ENCODE results near the gene SLIT3. TPM values are rescaled to one million over a fixed set of nuclear protein-coding genes. Genes with fewer than 3 reads are reported as not detected.

SLIT3 gene
- total and polyA plus RNA-seq, 2 donors (not counting 3 experiments of a cell fraction or from before 2014, with no cell fraction given): 0.90 to 1.0 TPM

GRCh38 chr5:169290895-169291294 is 10.0 kb downstream of the SLIT3 start:
- FAIRE-seq: no peak

More at GRCh38 chr5:169290895-169291294, 10.0 kb downstream of the SLIT3 start:
- Histone ChIP-seq H3K36me3 (ENCODE audit: control insufficient read depth in 2 of 2, extremely low read depth in 1 of 2, insufficient read depth in 2 of 2, low read length in 2 of 2) (no peaks in the 10 kb centered on the region), H3K4me2 (ENCODE audit: insufficient read depth, low read length) (no peak overlapping the region), H3K9me3 (replicated peaks; ENCODE audit: control insufficient read depth, insufficient read depth, low read length) (no peaks in the 10 kb centered on the region), H3K4me1 (ENCODE audit: control insufficient read depth, extremely low read depth, insufficient read depth, low read length) (no peaks in the 10 kb centered on the region), H2AFZ (ENCODE audit: low read depth, low read length) (no peak overlapping the region), H3K79me2 (ENCODE audit: control insufficient read depth, insufficient read depth, low read length) (no peaks in the 10 kb centered on the region), H3K27me3 (ENCODE audit: control insufficient read depth in 2 of 2, insufficient read depth in 2 of 2, low read length in 2 of 2) (no peaks in the 10 kb centered on the region), H3K27ac (ENCODE audit: insufficient read depth, low read depth, low read length) (no peak overlapping the region), H4K20me1 (replicated peaks; ENCODE audit: control insufficient read depth, extremely low read depth, insufficient read depth, low read length) (no peaks in the 10 kb centered on the region), H3K4me3 (replicated peaks in 1 of 3; ENCODE audit: insufficient read depth in 1 of 3, low read depth in 1 of 3, low read length in 3 of 3) (no peak overlapping the region), H3K9me1 (replicated peaks; ENCODE audit: control insufficient read depth, extremely low read depth, insufficient read depth, low read length) (no peaks in the 10 kb centered on the region), H3K9ac (replicated peaks; ENCODE audit: extremely low read depth, insufficient read depth, low read length) (no peak overlapping the region)
- ChIA-PET CTCF (no interaction called here), POLR2A (no interaction called here)
- BruUV-seq (replicated peaks): no TSS peak
- dilution Hi-C loops (cut with MboI; ENCODE audit: extremely low pct_ligation_motif_present, low sequenced_read_pairs): no loop called here
- TF ChIP-seq FOS (IDR thresholded peaks at IDR 0.05; ENCODE audit: borderline replicate concordance, insufficient read depth, low read length): no peak
- no peak for TF ChIP-seq GATA2 (IDR thresholded peaks at IDR 0.05; ENCODE audit: insufficient read depth, insufficient read length, low read depth, low read length)
- TF ChIP-seq CTCF (IDR thresholded peaks at IDR 0.05; ENCODE audit: extremely low read depth in 1 of 2, insufficient read depth in 1 of 2, low read depth in 1 of 2, low read length in 2 of 2): no peak
- no peak for TF ChIP-seq JUN (IDR thresholded peaks at IDR 0.05; ENCODE audit: borderline replicate concordance, insufficient read depth, insufficient read length, low read depth)
- TF ChIP-seq POLR2AphosphoS5 (IDR thresholded peaks at IDR 0.05; ENCODE audit: insufficient read depth, low read depth, low read length): no peak
- no peak for TF ChIP-seq MAX (IDR thresholded peaks at IDR 0.05; ENCODE audit: insufficient read depth, insufficient read length)
- no peak for TF ChIP-seq EZH2 (IDR thresholded peaks at IDR 0.05; ENCODE audit: borderline replicate concordance, low read depth, low read length, severe bottlenecking)
- no peak for TF ChIP-seq MYC (IDR thresholded peaks at IDR 0.05; ENCODE audit: low read depth, low read length)
- TF ChIP-seq POLR2A (IDR thresholded peaks at IDR 0.05; ENCODE audit: low read depth, low read length): no peak
- peak; percentile 18 for DNase-seq (ENCODE audit: low read depth, low spot score)
- intact Hi-C loops (cut with micrococcal nuclease): no loop called here
